Ureter (tissue), 1 donor: ENCODE data around the gene FCRL3. TPM values are rescaled to one million over a fixed set of nuclear protein-coding genes. Genes with fewer than 3 reads are reported as not detected.

ENCODE experiments used
- DNase-seq: peaks from one replicate; pipeline ENCODE4 v3.0.0-alpha.2; 2020; ENCODE audit warnings: low spot score
- total RNA-seq: library from RNA; stranded (reverse); gene quantifications from one replicate; pipeline ENCODE4 v1.2.4, GENCODE V29; 2023
- donor health status: DM: yes; HTN: yes; CAD: no.

Gene FCRL3
- total RNA-seq, 1 donor from 2014 or later, result not detected

- DNase-seq, result no peak
Measured at GRCh38 chr1:157678721-157679120, 21.8 kb downstream of the FCRL3 start.

GRCh38 chr1:157673008-157673407, 27.6 kb downstream of the FCRL3 start:
- DNase-seq, result no peak

- no peak for DNase-seq
Measured at GRCh38 chr1:157671895-157672294, 28.7 kb downstream of the FCRL3 start.

GRCh38 chr1:157659576-157660247, 40.9 kb downstream of the FCRL3 start:
- no peak for DNase-seq

- no peak for DNase-seq
Measured at GRCh38 chr1:157658571-157658970, 42.0 kb downstream of the FCRL3 start.

- no peak for DNase-seq
Measured at GRCh38 chr1:157653494-157653873, 47.1 kb downstream of the FCRL3 start.

- DNase-seq, result no peak
Measured at GRCh38 chr1:157652859-157653493, 47.6 kb downstream of the FCRL3 start.

- DNase-seq, result no peak
Measured at GRCh38 chr1:157648317-157648716, 52.3 kb downstream of the FCRL3 start.

- DNase-seq, result no peak
Measured at GRCh38 chr1:157646144-157646543, 54.4 kb downstream of the FCRL3 start.

GRCh38 chr1:157641177-157641576, 59.4 kb downstream of the FCRL3 start:
- no peak for DNase-seq

GRCh38 chr1:157639800-157640199, 60.8 kb downstream of the FCRL3 start:
- DNase-seq, result no peak

- DNase-seq, result no peak
Measured at GRCh38 chr1:157628773-157629172, 71.8 kb downstream of the FCRL3 start.

Other genes with a start within 250 kb of the FCRL3 start
- gene FCRL5, start 148.3 kb downstream of the FCRL3 start, total RNA-seq, result 3.8 TPM
- not detected for gene FCRL4, start 102.7 kb downstream of the FCRL3 start, total RNA-seq
- 0.42 TPM for gene FCRL2, start 76.4 kb upstream of the FCRL3 start, total RNA-seq
- gene FCRL1, start 119.4 kb upstream of the FCRL3 start, total RNA-seq, result 0.21 TPM
- not detected for gene CD5L, start 141.0 kb upstream of the FCRL3 start, total RNA-seq